Chondrocyte (in vitro differentiated cells): Measurements from ENCODE around the gene RASL10A. TPM values are rescaled to one million over a fixed set of nuclear protein-coding genes. Genes with fewer than 3 reads are reported as not detected.
A peak's percentile ranks its signal among the peaks of the same experiment; 100 is the strongest.

ENCODE experiments used
- DNase-seq: peaks from one replicate; pipeline ENCODE4 v3.0.0; 2021; ENCODE audit warnings: mixed read lengths, low spot score
- H3K27ac Mint-ChIP-seq: one replicate; pipeline ENCODE4 v1.8.0; 2021; ENCODE audit warnings: mild to moderate bottlenecking, moderate library complexity, mixed read lengths; ENCODE audit not compliant: unreplicated experiment
- H3K27me3 Mint-ChIP-seq: 2 replicates; pipeline ENCODE4 v1.8.0; 2021; ENCODE audit warnings: low read depth, mixed read lengths
- H3K36me3 Mint-ChIP-seq: 2 replicates; pipeline ENCODE4 v1.8.0; 2021; ENCODE audit warnings: low read depth, mixed read lengths
- H3K4me1 Mint-ChIP-seq: 2 replicates; pipeline ENCODE4 v1.8.0; 2021; ENCODE audit warnings: low read depth, mild to moderate bottlenecking, mixed read lengths
- H3K4me3 Mint-ChIP-seq: one replicate; pipeline ENCODE4 v1.8.0; 2021; ENCODE audit warnings: mild to moderate bottlenecking, moderate library complexity, mixed read lengths; ENCODE audit not compliant: unreplicated experiment
- H3K9me3 Mint-ChIP-seq: 2 replicates; pipeline ENCODE4 v1.8.0; 2021; ENCODE audit warnings: low read depth, mixed read lengths
- CTCF ChIP-seq: fragments of 200-600 bp; sonication (generic); IDR thresholded peaks from 2 replicates; pipeline ENCODE4 v1.5.0; 2021; ENCODE audit warnings: antibody characterized with exemption, mild to moderate bottlenecking, moderate library complexity
- total RNA-seq: library from RNA; stranded (reverse); gene quantifications from 3 replicates; pipeline ENCODE4 v1.2.1, GENCODE V29; 2021

Gene RASL10A
- total RNA-seq, 1 donor from 2014 or later: 0.27 TPM

- Mint-ChIP-seq H3K4me1 (no peaks in the 10 kb centered on the region), H3K27me3 (no peaks in the 10 kb centered on the region), H3K4me3 (no peak overlapping the region), H3K36me3 (peaks cover 42% of the 10 kb centered on the region), H3K9me3 (no peaks in the 10 kb centered on the region), H3K27ac (no peak overlapping the region)
- TF ChIP-seq CTCF: no peak
- no peak for DNase-seq
Observed at GRCh38 chr22:29284196-29284595, 31.3 kb downstream of the RASL10A start.

- H3K4me1 Mint-ChIP-seq: peaks cover 36% of the 10 kb centered on the region
- TF ChIP-seq CTCF: no peak
- peaks cover 46% of the 10 kb centered on the region for H3K36me3 Mint-ChIP-seq
- H3K27me3 Mint-ChIP-seq: no peaks in the 10 kb centered on the region
- H3K4me3 Mint-ChIP-seq: no peak overlapping the region
- no peak for DNase-seq
- H3K27ac Mint-ChIP-seq: no peak overlapping the region
- no peaks in the 10 kb centered on the region for H3K9me3 Mint-ChIP-seq
Observed at GRCh38 chr22:29277927-29278326, 37.6 kb downstream of the RASL10A start.

- DNase-seq: no peak
- H3K4me3 Mint-ChIP-seq: no peak overlapping the region
- H3K9me3 Mint-ChIP-seq: no peaks in the 10 kb centered on the region
- peaks cover 55% of the 10 kb centered on the region for H3K4me1 Mint-ChIP-seq
- no peak for TF ChIP-seq CTCF
- H3K27me3 Mint-ChIP-seq: no peaks in the 10 kb centered on the region
- peaks cover 43% of the 10 kb centered on the region for H3K36me3 Mint-ChIP-seq
- peak overlapping the region; percentile 63 for H3K27ac Mint-ChIP-seq
Observed at GRCh38 chr22:29275819-29276565, 39.5 kb downstream of the RASL10A start.

- H3K27me3 Mint-ChIP-seq: no peaks in the 10 kb centered on the region
- peaks cover 44% of the 10 kb centered on the region for H3K36me3 Mint-ChIP-seq
Observed at GRCh38 chr22:29275167-29275566, 40.3 kb downstream of the RASL10A start.

GRCh38 chr22:29272624-29273023 lies 42.9 kb downstream of the RASL10A start:
- Mint-ChIP-seq H3K9me3 (no peaks in the 10 kb centered on the region), H3K36me3 (peaks cover 39% of the 10 kb centered on the region), H3K4me1 (peaks cover 69% of the 10 kb centered on the region), H3K27me3 (no peaks in the 10 kb centered on the region), H3K27ac (no peak overlapping the region), H3K4me3 (no peak overlapping the region)
- no peak for TF ChIP-seq CTCF
- DNase-seq: no peak

More at GRCh38 chr22:29275167-29275566, 40.3 kb downstream of the RASL10A start:
- peak overlapping the region; percentile 6 for H3K27ac Mint-ChIP-seq
- H3K4me1 Mint-ChIP-seq: peaks cover 63% of the 10 kb centered on the region
- no peak overlapping the region for H3K4me3 Mint-ChIP-seq
- DNase-seq: no peak
- no peaks in the 10 kb centered on the region for H3K9me3 Mint-ChIP-seq
- no peak for TF ChIP-seq CTCF
